ENCODE data around the gene DEK. TPM values are rescaled to one million over a fixed set of nuclear protein-coding genes. Genes with fewer than 3 reads are reported as not detected.

The DEK gene
- total and polyA plus RNA-seq, 4 donors = 35.2 to 87.6 (median 56.6) TPM

DNA sequence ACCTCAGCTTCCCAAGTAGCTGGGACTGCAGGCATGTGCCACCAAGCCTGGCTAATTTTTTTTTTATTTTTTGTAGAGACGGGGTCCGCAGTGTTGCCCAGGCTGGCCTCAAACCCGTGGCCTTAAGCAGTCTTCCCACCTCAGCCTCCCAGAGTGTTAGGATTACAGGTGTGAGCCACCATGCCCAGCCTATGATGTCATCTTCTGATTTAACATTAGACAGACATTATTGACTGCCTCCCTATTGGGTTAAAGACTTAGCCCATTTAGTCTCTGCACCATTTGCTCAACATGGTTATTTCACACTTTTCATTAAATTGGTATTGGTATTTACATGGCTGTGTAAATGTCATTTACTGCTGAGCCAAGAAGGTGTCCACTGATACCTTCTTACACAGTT, 46.1 kb downstream of the DEK start:
- DNase-seq (no peak), ATAC-seq (ENCODE audit: insufficient read depth, low FRiP score) (no peak)
- Histone ChIP-seq H3K27ac (ENCODE audit: low read depth in 1 of 2, low read length in 1 of 2) (no peak overlapping the region), H3K27me3 (ENCODE audit: control insufficient read depth in 3 of 3, insufficient read depth in 3 of 3, low read length in 2 of 3) (no peaks in the 10 kb centered on the region), H3K9me3 (ENCODE audit: control insufficient read depth in 4 of 4, insufficient read depth in 3 of 4, low read length in 3 of 4) (no peaks in the 10 kb centered on the region), H3K4me1 (ENCODE audit: control insufficient read depth in 5 of 5, insufficient read depth in 5 of 5, low read length in 5 of 5) (peaks cover 0 to 6% (median 0%) of the 10 kb centered on the region in 5 donors), H3K36me3 (ENCODE audit: control insufficient read depth in 4 of 4, insufficient read depth in 4 of 4, low read length in 4 of 4) (peaks cover 12 to 27% (median 19%) of the 10 kb centered on the region in 4 donors), H3K9ac (ENCODE audit: insufficient read depth in 1 of 2, low read length in 2 of 2) (no peak overlapping the region), H3K4me3 (no peak overlapping the region)
- TF ChIP-seq, protein P1, sequence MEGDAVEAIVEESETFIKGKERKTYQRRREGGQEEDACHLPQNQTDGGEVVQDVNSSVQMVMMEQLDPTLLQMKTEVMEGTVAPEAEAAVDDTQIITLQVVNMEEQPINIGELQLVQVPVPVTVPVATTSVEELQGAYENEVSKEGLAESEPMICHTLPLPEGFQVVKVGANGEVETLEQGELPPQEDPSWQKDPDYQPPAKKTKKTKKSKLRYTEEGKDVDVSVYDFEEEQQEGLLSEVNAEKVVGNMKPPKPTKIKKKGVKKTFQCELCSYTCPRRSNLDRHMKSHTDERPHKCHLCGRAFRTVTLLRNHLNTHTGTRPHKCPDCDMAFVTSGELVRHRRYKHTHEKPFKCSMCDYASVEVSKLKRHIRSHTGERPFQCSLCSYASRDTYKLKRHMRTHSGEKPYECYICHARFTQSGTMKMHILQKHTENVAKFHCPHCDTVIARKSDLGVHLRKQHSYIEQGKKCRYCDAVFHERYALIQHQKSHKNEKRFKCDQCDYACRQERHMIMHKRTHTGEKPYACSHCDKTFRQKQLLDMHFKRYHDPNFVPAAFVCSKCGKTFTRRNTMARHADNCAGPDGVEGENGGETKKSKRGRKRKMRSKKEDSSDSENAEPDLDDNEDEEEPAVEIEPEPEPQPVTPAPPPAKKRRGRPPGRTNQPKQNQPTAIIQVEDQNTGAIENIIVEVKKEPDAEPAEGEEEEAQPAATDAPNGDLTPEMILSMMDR (IDR thresholded peaks at IDR 0.05; ENCODE audit: control extremely low read depth, extremely low read depth) = no peak
- 91 to 96% methylated on average over 3 of the region's 3 CpGs for WGBS, 2 donors

- TF ChIP-seq, protein P1 (IDR thresholded peaks at IDR 0.05; ENCODE audit: control extremely low read depth, extremely low read depth) = no peak
- WGBS, 2 donors = 85 to 90% methylated on average over 7 of the region's 7 CpGs
- DNase-seq (no peak), ATAC-seq (ENCODE audit: insufficient read depth, low FRiP score) (no peak)
- no peak overlapping the region for H3K27ac ChIP-seq (ENCODE audit: low read depth in 1 of 2, low read length in 1 of 2)
- H3K4me1 ChIP-seq (ENCODE audit: control insufficient read depth in 5 of 5, insufficient read depth in 5 of 5, low read length in 5 of 5) = peaks cover 0 to 6% (median 0%) of the 10 kb centered on the region in 5 donors
- H3K9me3 ChIP-seq (ENCODE audit: control insufficient read depth in 4 of 4, insufficient read depth in 3 of 4, low read length in 3 of 4) = no peaks in the 10 kb centered on the region
- no peak overlapping the region for H3K9ac ChIP-seq (ENCODE audit: insufficient read depth in 1 of 2, low read length in 2 of 2)
- H3K36me3 ChIP-seq (ENCODE audit: control insufficient read depth in 4 of 4, insufficient read depth in 4 of 4, low read length in 4 of 4) = peaks cover 15 to 27% (median 19%) of the 10 kb centered on the region in 4 donors
- H3K27me3 ChIP-seq (ENCODE audit: control insufficient read depth in 3 of 3, insufficient read depth in 3 of 3, low read length in 2 of 3) = no peaks in the 10 kb centered on the region
- H3K4me3 ChIP-seq = no peak overlapping the region
Measured at GRCh38 chr6:18216411-18216810, 47.9 kb downstream of the DEK start.

GRCh38 chr6:18215436-18215835, 48.9 kb downstream of the DEK start:
- H3K4me1 ChIP-seq (ENCODE audit: control insufficient read depth in 5 of 5, insufficient read depth in 5 of 5, low read length in 5 of 5) = peaks cover 0 to 6% (median 0%) of the 10 kb centered on the region in 5 donors
- DNase-seq (no peak), ATAC-seq (ENCODE audit: insufficient read depth, low FRiP score) (no peak)
- H3K27me3 ChIP-seq (ENCODE audit: control insufficient read depth in 3 of 3, insufficient read depth in 3 of 3, low read length in 2 of 3) = no peaks in the 10 kb centered on the region
- H3K4me3 ChIP-seq = no peak overlapping the region
- no peaks in the 10 kb centered on the region for H3K9me3 ChIP-seq (ENCODE audit: control insufficient read depth in 4 of 4, insufficient read depth in 3 of 4, low read length in 3 of 4)
- peaks cover 17 to 27% (median 18%) of the 10 kb centered on the region in 4 donors for H3K36me3 ChIP-seq (ENCODE audit: control insufficient read depth in 4 of 4, insufficient read depth in 4 of 4, low read length in 4 of 4)
- H3K9ac ChIP-seq (ENCODE audit: insufficient read depth in 1 of 2, low read length in 2 of 2) = no peak overlapping the region
- TF ChIP-seq, protein P1 (IDR thresholded peaks at IDR 0.05; ENCODE audit: control extremely low read depth, extremely low read depth) = no peak
- WGBS, 2 donors = 28 to 69% methylated on average over 7 of the region's 7 CpGs
- no peak overlapping the region for H3K27ac ChIP-seq (ENCODE audit: low read depth in 1 of 2, low read length in 1 of 2)

- peak in 1 of 3 donors; percentile 20 for DNase-seq
- Histone ChIP-seq H3K9ac (ENCODE audit: insufficient read depth in 1 of 2, low read length in 2 of 2) (no peak overlapping the region), H3K27me3 (ENCODE audit: control insufficient read depth in 3 of 3, insufficient read depth in 3 of 3, low read length in 2 of 3) (no peaks in the 10 kb centered on the region), H3K36me3 (ENCODE audit: control insufficient read depth in 4 of 4, insufficient read depth in 4 of 4, low read length in 4 of 4) (peaks cover 16 to 27% (median 23%) of the 10 kb centered on the region in 4 donors), H3K4me1 (ENCODE audit: control insufficient read depth in 5 of 5, insufficient read depth in 5 of 5, low read length in 5 of 5) (peaks cover 0 to 6% (median 0%) of the 10 kb centered on the region in 5 donors), H3K4me3 (no peak overlapping the region), H3K27ac (ENCODE audit: low read depth in 1 of 2, low read length in 1 of 2) (no peak overlapping the region), H3K9me3 (ENCODE audit: control insufficient read depth in 4 of 4, insufficient read depth in 3 of 4, low read length in 3 of 4) (no peaks in the 10 kb centered on the region)
- TF ChIP-seq, protein P1 (IDR thresholded peaks at IDR 0.05; ENCODE audit: control extremely low read depth, extremely low read depth) = no peak
- WGBS, 2 donors = 68 to 76% methylated on average over 4 of the region's 4 CpGs
- no peak for ATAC-seq (ENCODE audit: insufficient read depth, low FRiP score)
Measured at GRCh38 chr6:18214003-18214402, 50.3 kb downstream of the DEK start.

All from lung (tissue), 12 donors.